Renal pelvis (tissue), 4 donors: ENCODE measurements around the gene SLC24A5. TPM values are rescaled to one million over a fixed set of nuclear protein-coding genes. Genes with fewer than 3 reads are reported as not detected.

Source experiments
- DNase-seq: peaks from one replicate; pipeline ENCODE4 v3.0.0-alpha.2; 2013
- polyA plus RNA-seq, 3 donors: library from polyadenylated mRNA; unstranded; fragments of 120-200 nt; gene quantifications; one replicate each; pipeline ENCODE4 v1.2.1, GENCODE V29; 2013; ENCODE audit not compliant: insufficient read length in 3 of 3

Gene SLC24A5
- polyA plus RNA-seq, 3 donors, result 0.64 to 1.1 (median 0.65) TPM

GRCh38 chr15:48186271-48186670 lies 65.5 kb downstream of the SLC24A5 start:
- DNase-seq, result no peak

GRCh38 chr15:48190932-48191573 lies 70.3 kb downstream of the SLC24A5 start:
- peak; percentile 91 for DNase-seq

- DNase-seq, result no peak
Measured at GRCh38 chr15:48191574-48192225, 70.9 kb downstream of the SLC24A5 start, which contains the start of gene CTXN2. TSS of gene CTXN2 (plus strand) at chr15:48191665. CDS start at chr15:48201301, 9,636 bp downstream.

Other genes starting within 250 kb of the SLC24A5 start
- gene MYEF2, start 57.3 kb downstream of the SLC24A5 start, polyA plus RNA-seq, result 100 to 1,000 TPM in 2 of 3 donors, 10 to 100 TPM in 1; 86.4 to 140 (median 108) TPM
- gene CTXN2, start 70.7 kb downstream of the SLC24A5 start, polyA plus RNA-seq, result under 1 TPM in 2 of 3 donors, not detected in 1; 0.06 to 0.10 TPM
- 100 to 1,000 TPM; 267 to 393 (median 352) TPM for gene SLC12A1, start 85.3 kb downstream of the SLC24A5 start, polyA plus RNA-seq
- 100 to 1,000 TPM; 157 to 168 (median 162) TPM for gene DUT, start 210.4 kb downstream of the SLC24A5 start, polyA plus RNA-seq